OCI-LY3 (cell line): Measurements from ENCODE around the gene CHD3.

Experiments used
- CTCF ChIP-seq: fragments of 200-600, 300-600 bp; sonication (generic); IDR thresholded peaks from 2 replicates; pipeline ENCODE4 v1.5.1; 2014; ENCODE audit warnings: antibody characterized with exemption, low read length, low read depth
- EZH2phosphoT487 ChIP-seq: fragments of 200-600 bp; shearing (Covaris generic); IDR thresholded peaks from 2 replicates; pipeline ENCODE4 v1.6.1; 2018; ENCODE audit warnings: antibody characterized with exemption, mixed run types, low read depth

- TF ChIP-seq CTCF: no peak
- TF ChIP-seq EZH2phosphoT487: no peak
Observed at GRCh38 chr17:7857713-7858521, 30.7 kb upstream of the CHD3 start, which contains the start of gene CYB5D1.
